Suprapubic skin (tissue), 4 donors: ENCODE results near the gene RYR1. TPM values are rescaled to one million over a fixed set of nuclear protein-coding genes. Genes with fewer than 3 reads are reported as not detected.
A peak's percentile ranks its signal among the peaks of the same experiment; 100 is the strongest.

Experiments used
- DNase-seq, 2 donors: peaks; one replicate each; pipeline ENCODE4 v3.0.0-alpha.2; 2019; ENCODE audit warnings: low spot score in 2 of 2
- H3K27ac ChIP-seq: fragments of 200-600 bp; sonication (generic); one replicate; pipeline ENCODE4 v1.5.1; 2019
- H3K27me3 ChIP-seq: fragments of 200-600 bp; sonication (generic); one replicate; pipeline ENCODE4 v1.5.1; 2019
- H3K36me3 ChIP-seq: fragments of 200-600 bp; sonication (generic); one replicate; pipeline ENCODE4 v1.5.1; 2019
- H3K4me1 ChIP-seq: fragments of 200-600 bp; sonication (generic); one replicate; pipeline ENCODE4 v1.5.1; 2019
- H3K4me3 ChIP-seq: fragments of 200-600 bp; sonication (generic); one replicate; pipeline ENCODE4 v1.5.1; 2019; ENCODE audit warnings: mild to moderate bottlenecking
- H3K9me3 ChIP-seq: fragments of 200-600 bp; sonication (generic); one replicate; pipeline ENCODE4 v1.5.1; 2019
- CTCF ChIP-seq, 2 donors: fragments of 200-600 bp in 1 of 2; fragments of 450-650 bp in 1 of 2; sonication (generic) in 1 of 2; IDR thresholded peaks; one replicate each; pipeline ENCODE4 v1.5.1; 2016 to 2019; ENCODE audit warnings: antibody characterized with exemption in 2 of 2, mild to moderate bottlenecking in 1 of 2, moderate library complexity in 1 of 2
- EP300 ChIP-seq: sonication (generic); formaldehyde crosslinking; IDR thresholded peaks from one replicate; pipeline ENCODE4 v1.6.1; 2017; ENCODE audit warnings: antibody characterized with exemption
- POLR2A ChIP-seq, 2 donors: fragments of 450-650 bp; IDR thresholded peaks; one replicate each; pipeline ENCODE4 v1.6.1; 2017; ENCODE audit warnings: antibody characterized with exemption in 2 of 2, mild to moderate bottlenecking in 2 of 2, moderate library complexity in 2 of 2
- POLR2AphosphoS5 ChIP-seq, 3 donors: sonication (generic); formaldehyde crosslinking; IDR thresholded peaks; one replicate each; pipeline ENCODE4 v1.6.1; 2017; ENCODE audit warnings: antibody characterized with exemption in 3 of 3
- WGBS: methylation state at CpG from one replicate; pipeline ENCODE4 v1.1.5; 2018; 5-methylcytosine and 5-hydroxymethylcytosine counted together
- total RNA-seq, 4 donors: library from RNA; depleted of rRNA; stranded (reverse); fragments of >200 nt; gene quantifications; one replicate each; pipeline ENCODE4 v1.1.0, GENCODE V29; 2016

The RYR1 gene
- total RNA-seq, 4 donors from 2014 or later, result 8.4 to 26.1 (median 13.1) TPM

GRCh38 chr19:38386300-38386970, 47.1 kb upstream of the RYR1 start:
- DNase-seq, result peak in 1 of 2 donors; percentile 74
- peak overlapping the region; percentile 55 for H3K4me3 ChIP-seq
- 53% methylated on average over 9 of the region's 61 CpGs for WGBS

GRCh38 chr19:38386971-38387549, 46.4 kb upstream of the RYR1 start:
- no peaks in the 10 kb centered on the region for H3K9me3 ChIP-seq
- peak overlapping the region; percentile 55 for H3K27ac ChIP-seq
- H3K27me3 ChIP-seq, result no peaks in the 10 kb centered on the region
- WGBS, result 4% methylated on average over 9 of the region's 36 CpGs
- peaks cover 23% of the 10 kb centered on the region for H3K36me3 ChIP-seq
- peaks cover 50% of the 10 kb centered on the region for H3K4me1 ChIP-seq
- DNase-seq, result peak; percentile 80 to 85
- peak overlapping the region; percentile 55 for H3K4me3 ChIP-seq
- TF ChIP-seq EP300 (no peak), POLR2AphosphoS5 (IDR thresholded peaks at IDR 0.05) (no peak), CTCF (IDR thresholded peaks at IDR 0.05) (no peak), POLR2A (IDR thresholded peaks at IDR 0.05) (no peak)

More at GRCh38 chr19:38386300-38386970, 47.1 kb upstream of the RYR1 start:
- Histone ChIP-seq H3K27me3 (no peaks in the 10 kb centered on the region), H3K4me1 (peaks cover 50% of the 10 kb centered on the region), H3K9me3 (no peaks in the 10 kb centered on the region), H3K36me3 (peaks cover 29% of the 10 kb centered on the region), H3K27ac (no peak overlapping the region)
- no peak for TF ChIP-seq POLR2AphosphoS5 (IDR thresholded peaks at IDR 0.05)
- TF ChIP-seq EP300, result no peak
- no peak for TF ChIP-seq CTCF (IDR thresholded peaks at IDR 0.05)
- no peak for TF ChIP-seq POLR2A (IDR thresholded peaks at IDR 0.05)

- Histone ChIP-seq H3K27me3 (no peaks in the 10 kb centered on the region), H3K27ac (peak within 1 kb of the TSS; percentile 55), H3K36me3 (peaks cover 17% of the 10 kb centered on the region), H3K4me3 (peak within 1 kb of the TSS; percentile 55), H3K9me3 (no peaks in the 10 kb centered on the region), H3K4me1 (peaks cover 50% of the 10 kb centered on the region)
- peak; percentile 88 to 92 for DNase-seq
- 2% methylated on average over 38 of the region's 51 CpGs for WGBS
- TF ChIP-seq EP300, result no peak
- peak in 1 of 2 donors; percentile 18 for TF ChIP-seq POLR2A (IDR thresholded peaks at IDR 0.05)
Measured at GRCh38 chr19:38387550-38388348, 45.7 kb upstream of the RYR1 start, which contains the start of gene GGN. GGN (minus strand) TSS chr19:38388034; CDS start chr19:38387261, 773 bp downstream.

- peaks cover 45% of the 10 kb centered on the region for H3K4me1 ChIP-seq
- WGBS, result 0% methylated on average over 6 of the region's 46 CpGs
- no peak for DNase-seq
Measured at GRCh38 chr19:38388349-38389100, 45.0 kb upstream of the RYR1 start, which contains the start of gene SPRED3. SPRED3 (plus strand) TSS chr19:38388697; CDS start chr19:38390303, 1,606 bp downstream.

More at GRCh38 chr19:38388349-38389100, 45.0 kb upstream of the RYR1 start, which contains the start of gene SPRED3:
- TF ChIP-seq POLR2A (IDR thresholded peaks at IDR 0.05), result no peak
- no peak for TF ChIP-seq EP300
- no peak for TF ChIP-seq CTCF (IDR thresholded peaks at IDR 0.05)
- no peak for TF ChIP-seq POLR2AphosphoS5 (IDR thresholded peaks at IDR 0.05)
- no peaks in the 10 kb centered on the region for H3K9me3 ChIP-seq
- no peaks in the 10 kb centered on the region for H3K27me3 ChIP-seq
- peaks cover 10% of the 10 kb centered on the region for H3K36me3 ChIP-seq
- H3K4me3 ChIP-seq, result peak within 1 kb of the TSS; percentile 55
- peak within 1 kb of the TSS; percentile 55 for H3K27ac ChIP-seq
